BJ (cell line): ENCODE data around the gene COX6B2. TPM values are rescaled to one million over a fixed set of nuclear protein-coding genes. Genes with fewer than 3 reads are reported as not detected.
A peak's percentile ranks its signal among the peaks of the same experiment; 100 is the strongest.

ENCODE experiments used
- CTCF ChIA-PET: fragments of 350-600 bp; formaldehyde crosslinking; extraction: SDS; loops from one replicate; lab custom pipeline; 2021; ENCODE audit warnings: antibody characterized with exemption, inconsistent platforms; lab: Yijun Ruan, JAX
- POLR2A ChIA-PET: fragments of 300-600 bp; sonication (Branson Sonifier 250); formaldehyde crosslinking; extraction: SDS; loops from one replicate; lab custom pipeline; 2021; ENCODE audit warnings: antibody characterized with exemption; lab: Charles Lee
- DNase-seq: peaks from one replicate; pipeline ENCODE4 v3.0.0-alpha.2; 2011; ENCODE audit warnings: low read depth
- H3K27me3 ChIP-seq: 2 replicates; pipeline ENCODE4 v1.6.0; 2011; ENCODE audit warnings: low read length; ENCODE audit not compliant: control insufficient read depth, insufficient read depth
- H3K36me3 ChIP-seq: 2 replicates; pipeline ENCODE4 v1.5.1; 2011; ENCODE audit warnings: low read length; ENCODE audit not compliant: control insufficient read depth, insufficient read depth
- H3K4me3 ChIP-seq: 2 replicates; pipeline ENCODE4 v1.5.1; 2011; ENCODE audit warnings: low read depth, mild to moderate bottlenecking, control low read depth, low read length
- CTCF ChIP-seq: IDR thresholded peaks from 2 replicates; pipeline ENCODE4 v1.5.1; 2011; ENCODE audit warnings: low read depth, mild to moderate bottlenecking, control low read depth, inconsistent platforms, low read length, moderate library complexity; ENCODE audit not compliant: insufficient read depth
- polyA plus RNA-seq: library from polyadenylated mRNA; depleted of rRNA; stranded (reverse); fragments of >200 nt; gene quantifications from 2 replicates; pipeline ENCODE4 v1.2.3, GENCODE V29; 2011

Gene COX6B2
- polyA plus RNA-seq, 1 experiment = 0.58 TPM

- ChIA-PET CTCF (no interaction called here), POLR2A (no interaction called here)
- TF ChIP-seq CTCF = no peak
- DNase-seq = no peak
- Histone ChIP-seq H3K27me3 (no peaks in the 10 kb centered on the region), H3K36me3 (peaks cover 18% of the 10 kb centered on the region), H3K4me3 (no peak overlapping the region)
Measured at GRCh38 chr19:55345818-55346724, 8.4 kb downstream of the COX6B2 start.

GRCh38 chr19:55345101-55345817, 9.3 kb downstream of the COX6B2 start:
- Histone ChIP-seq H3K27me3 (no peaks in the 10 kb centered on the region), H3K4me3 (no peak overlapping the region), H3K36me3 (peaks cover 18% of the 10 kb centered on the region)
- CTCF ChIA-PET = interaction anchor here (1.3 kb wide), 1 partner anchor 13 kb away, joined by 3 read pairs; no protein-coding TSS in a partner anchor
- no peak for DNase-seq
- POLR2A ChIA-PET = interaction anchor here (0.6 kb wide), 1 partner anchor 22 kb away, joined by 9 read pairs; no protein-coding TSS in a partner anchor
- no peak for TF ChIP-seq CTCF

DNA sequence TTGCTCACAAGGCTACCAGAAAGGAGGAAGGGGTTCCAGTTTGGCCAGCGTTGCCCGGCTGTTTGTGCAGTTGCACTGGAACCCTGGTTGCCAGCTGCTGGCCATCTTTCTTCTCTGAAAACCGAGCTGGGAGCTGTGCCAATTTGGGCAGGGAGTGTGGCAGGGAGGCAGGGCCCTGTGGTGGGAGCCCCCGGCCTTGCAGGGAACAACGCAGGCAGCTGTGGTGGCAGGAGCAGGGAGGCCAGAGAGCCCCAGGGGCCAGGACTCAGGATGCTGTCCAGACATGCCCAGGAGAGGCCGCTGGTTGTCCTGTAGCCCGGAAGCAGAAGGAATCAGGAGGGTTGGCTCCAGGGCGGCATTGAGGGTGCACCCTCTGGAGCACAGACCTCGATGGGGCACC, 10.1 kb downstream of the COX6B2 start:
- ChIA-PET CTCF (interaction anchor here (1.0 to 1.3 kb wide), 2 partner anchors 12 to 20 kb away, joined by 3 read pairs; no protein-coding TSS in a partner anchor), POLR2A (interaction anchor here (0.6 kb wide), 1 partner anchor 21 kb away, joined by 9 read pairs; no protein-coding TSS in a partner anchor)
- H3K36me3 ChIP-seq = peaks cover 18% of the 10 kb centered on the region
- no peak for DNase-seq
- no peaks in the 10 kb centered on the region for H3K27me3 ChIP-seq
- TF ChIP-seq CTCF = 0 out of 2 replicates have a peak, but pooled peaks have one; percentile 4
- no peak overlapping the region for H3K4me3 ChIP-seq

DNA sequence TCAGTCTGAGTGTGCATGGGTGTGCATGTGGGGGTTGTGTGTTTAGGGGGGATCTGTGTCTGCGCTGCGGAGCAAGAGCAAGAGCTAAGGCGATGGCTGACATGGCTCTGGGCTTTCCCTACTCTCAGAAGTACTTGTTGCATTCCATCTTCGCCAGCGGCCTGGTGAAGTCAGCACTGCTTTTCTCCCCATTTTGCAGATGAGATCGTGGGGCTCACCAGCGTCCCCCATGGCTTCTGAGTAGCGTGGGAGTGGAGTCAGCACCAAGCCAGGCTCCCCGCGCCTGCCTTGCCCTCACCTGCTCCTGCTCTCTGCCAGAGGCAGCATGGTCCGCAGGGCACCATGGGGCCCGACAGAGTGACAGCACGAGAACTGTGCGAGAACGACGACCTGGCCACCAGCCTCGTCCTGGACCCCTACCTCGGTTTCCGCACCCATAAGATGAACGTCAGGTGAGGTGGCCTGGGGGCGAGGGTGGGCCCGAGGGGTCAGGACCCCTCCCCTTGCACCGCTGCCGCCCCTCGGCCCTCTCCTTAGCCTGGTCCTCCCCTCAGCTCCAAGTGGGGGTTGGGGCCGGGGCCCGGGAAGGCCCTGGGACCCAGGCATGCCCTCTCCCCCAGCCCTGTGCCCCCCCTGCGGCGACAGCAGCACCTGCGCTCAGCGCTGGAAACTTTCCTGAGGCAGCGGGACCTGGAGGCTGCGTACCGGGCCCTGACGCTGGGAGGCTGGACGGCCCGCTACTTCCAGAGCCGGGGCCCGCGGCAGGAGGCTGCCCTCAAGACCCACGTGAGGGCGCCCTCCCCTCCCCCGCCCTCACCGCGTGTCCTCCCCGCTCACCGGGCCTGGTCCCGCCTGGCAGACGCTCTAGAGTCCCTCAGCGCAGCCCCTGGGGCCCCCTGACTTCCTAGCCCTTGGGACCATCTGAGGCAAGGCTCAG, 12.7 kb downstream of the COX6B2 start:
- Histone ChIP-seq H3K4me3 (no peak overlapping the region), H3K36me3 (peaks cover 17% of the 10 kb centered on the region), H3K27me3 (no peaks in the 10 kb centered on the region)
- DNase-seq = no peak
- POLR2A ChIA-PET = no interaction called here
- CTCF ChIA-PET = no interaction called here
- TF ChIP-seq CTCF = no peak
